ENCODE measurements around the gene FKBP3. TPM values are rescaled to one million over a fixed set of nuclear protein-coding genes. Genes with fewer than 3 reads are reported as not detected.

Gene FKBP3
- total and polyA plus RNA-seq, 2 of the 4 experiments (the other 2 are of a cell fraction): 8.6 to 45.3 TPM

DNA sequence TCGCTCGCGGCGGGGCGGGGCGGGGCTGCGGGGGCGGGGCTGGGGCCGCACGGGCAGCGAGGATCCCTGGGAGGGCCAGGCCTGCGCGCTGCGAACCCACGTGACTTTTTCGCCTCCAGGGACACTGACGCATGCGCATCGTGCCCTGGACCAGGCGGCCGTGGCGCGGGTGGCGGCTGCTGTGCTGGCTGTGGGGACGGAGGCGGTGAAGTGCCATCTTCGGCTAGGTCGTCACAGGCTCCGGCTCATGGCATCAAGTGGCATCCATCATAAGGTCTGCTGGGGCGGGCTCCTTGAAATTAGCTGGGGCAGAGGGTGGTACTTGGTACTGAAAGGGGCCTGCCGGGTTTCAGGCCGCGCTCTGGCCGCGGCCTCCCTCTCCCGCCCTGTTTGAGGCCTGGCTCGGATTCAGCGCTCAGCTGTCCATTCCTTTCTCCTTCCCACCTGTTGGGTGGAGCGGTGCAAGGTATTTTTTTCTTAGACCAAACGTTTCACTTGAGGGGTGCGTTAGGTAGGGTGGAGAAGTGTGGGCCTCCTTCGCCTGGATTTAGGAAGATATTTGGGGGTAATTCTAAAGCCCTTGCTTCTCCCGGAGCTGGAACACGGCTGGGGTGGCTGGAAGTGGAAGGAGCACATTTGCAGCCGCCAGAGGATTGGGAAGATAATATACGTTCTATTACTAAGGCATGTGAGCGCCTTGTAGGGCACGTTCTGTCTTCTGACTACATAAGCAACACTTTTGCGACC is 50.1 kb downstream of the FKBP3 start, which contains the start of gene PRPF39:
Gene PRPF39 (plus strand): TSS at position 141 of the 747 bp plus-strand sequence. CDS start 11,124 bp downstream, outside the sequence.
- Histone ChIP-seq H2BK120ac (ENCODE audit: low read depth, low read length) (0 out of 2 replicates have a peak within 1 kb of the TSS, but pooled peaks have one; percentile 11), H4K8ac (ENCODE audit: low read depth in 2 of 2, low read length in 2 of 2) (peak within 1 kb of the TSS; percentile 55 to 91), H3K14ac (replicated peaks; ENCODE audit: low read depth, low read length) (peak within 1 kb of the TSS; percentile 97), H2BK20ac (ENCODE audit: low read depth, low read length) (no peak within 1 kb of the TSS), H4K20me1 (ENCODE audit: insufficient read depth, low read length) (peaks cover 48% of the 10 kb centered on the region), H2BK15ac (ENCODE audit: low read depth, low read length) (no peak within 1 kb of the TSS), H3K9ac (ENCODE audit: low read depth, low read length) (peak within 1 kb of the TSS; percentile 72), H3K36me3 (ENCODE audit: control insufficient read depth, insufficient read depth, low read length) (no peaks in the 10 kb centered on the region), H3K27me3 (ENCODE audit: control insufficient read depth, insufficient read depth, low read length) (no peaks in the 10 kb centered on the region), H3K4ac (ENCODE audit: low read depth, low read length) (peak within 1 kb of the TSS; percentile 82), H3K56ac (ENCODE audit: extremely low read depth, insufficient read depth, low read length) (peak within 1 kb of the TSS; percentile 90), H3K4me2 (ENCODE audit: low read depth, low read length) (peak within 1 kb of the TSS; percentile 83), H2AK9ac (replicated peaks; ENCODE audit: low read depth, low read length, poor library complexity) (peak within 1 kb of the TSS; percentile 98), H3K9me1 (ENCODE audit: insufficient read depth, low read length) (0 out of 2 replicates have a peak, but pooled peaks cover 3% of the 10 kb centered on the region), H3K79me1 (ENCODE audit: low read depth in 1 of 2, low read length in 2 of 2) (peaks cover under 1 to 19% of the 10 kb centered on the region in 2 experiments; a peak in 2 of 4 replicates), H4K91ac (ENCODE audit: insufficient read depth, low read depth, low read length) (peak within 1 kb of the TSS; percentile 57; the same call in 1 of the 2 replicates), H3K27ac (ENCODE audit: insufficient read depth, low read length) (peak within 1 kb of the TSS; percentile 68), H3K4me1 (ENCODE audit: control insufficient read depth, insufficient read depth, low read length) (no peaks in the 10 kb centered on the region), H3K23ac (ENCODE audit: low read depth, low read length) (peak within 1 kb of the TSS; percentile 95), H2AFZ (replicated peaks; ENCODE audit: low read length, poor library complexity) (peak within 1 kb of the TSS; percentile 99), H2BK5ac (ENCODE audit: low read depth, low read length, poor library complexity, severe bottlenecking) (peak within 1 kb of the TSS; percentile 62), H3K4me3 (ENCODE audit: insufficient read depth, low read depth, low read length) (peak within 1 kb of the TSS; percentile 70), H3K9me3 (ENCODE audit: control insufficient read depth, insufficient read depth, low read length) (no peaks in the 10 kb centered on the region), H2AK5ac (ENCODE audit: low read depth, low read length) (peak within 1 kb of the TSS; percentile 86), H4K5ac (ENCODE audit: low read depth, low read length) (peak within 1 kb of the TSS; percentile 83), H3K18ac (ENCODE audit: low read depth, low read length) (peak within 1 kb of the TSS; percentile 30)
- CTCF ChIA-PET: no interaction called here
- intact Hi-C loops (cut with micrococcal nuclease) (loop anchor here (1.0 kb wide), 1 partner anchor 169 kb away; the partner anchor contains the start of gene MIS18BP1), in situ Hi-C loops (cut with MboI; ENCODE audit: low sequenced_read_pairs) (no loop called here), dilution Hi-C loops (cut with HindIII; ENCODE audit: low sequenced_read_pairs, unreplicated experiment) (no loop called here)
- BruUV-seq (replicated peaks): TSS peak; percentile 53
- POLR2A ChIA-PET (ENCODE audit: unreplicated experiment): interaction anchor here (0.6 kb wide), 1 partner anchor 156 kb away, joined by 3 read pairs; no protein-coding TSS in a partner anchor
- WGBS, 2 experiments (ENCODE audit: extremely low coverage in 2 of 2, insufficient read length in 1 of 2): 0% methylated on average over 10 of the region's 49 CpGs; no CpG with 5 or more reads in 1 of the 2 experiments
- TF ChIP-seq USF2 (IDR thresholded peaks at IDR 0.05; ENCODE audit: low read depth, low read length) (peak; percentile 92), CEBPB (IDR thresholded peaks at IDR 0.05; ENCODE audit: low read depth, low read length) (no peak), BHLHE40 (IDR thresholded peaks at IDR 0.05; ENCODE audit: low read depth, low read length) (peak; percentile 70), SMC3 (IDR thresholded peaks at IDR 0.05; ENCODE audit: low read depth, low read length) (no peak), ELK1 (IDR thresholded peaks at IDR 0.05; ENCODE audit: borderline replicate concordance, low read depth, low read length) (no peak), RCOR1 (IDR thresholded peaks at IDR 0.05; ENCODE audit: insufficient replicate concordance, low read length) (no peak), POLR2A (IDR thresholded peaks at IDR 0.05; ENCODE audit: low read depth, low read length) (peak; percentile 90), MAZ (IDR thresholded peaks at IDR 0.05; ENCODE audit: borderline replicate concordance, low read depth, low read length) (peak; percentile 75; the same call in 1 of the 2 replicates), RAD21 (IDR thresholded peaks at IDR 0.05; ENCODE audit: low read length) (no peak), MXI1 (IDR thresholded peaks at IDR 0.05; ENCODE audit: borderline replicate concordance, low read depth, low read length) (peak; percentile 81; the same call in 1 of the 2 replicates), RFX5 (IDR thresholded peaks at IDR 0.05; ENCODE audit: low read depth, low read length) (no peak)
- peak; percentile 97 for ATAC-seq (ENCODE audit: low read depth)
- peak; percentile 88 for DNase-seq
